HG03469 (cell line): ENCODE data around the gene TTBK1.

ENCODE experiments used
- ATAC-seq: cut with Tn5 transposase; IDR thresholded peaks from one replicate; pipeline ENCODE4 v1.9.1; 2021; ENCODE audit warnings: mild to moderate bottlenecking, moderate library complexity, moderate number of reproducible peaks; ENCODE audit not compliant: unreplicated experiment

Gene TTBK1

DNA sequence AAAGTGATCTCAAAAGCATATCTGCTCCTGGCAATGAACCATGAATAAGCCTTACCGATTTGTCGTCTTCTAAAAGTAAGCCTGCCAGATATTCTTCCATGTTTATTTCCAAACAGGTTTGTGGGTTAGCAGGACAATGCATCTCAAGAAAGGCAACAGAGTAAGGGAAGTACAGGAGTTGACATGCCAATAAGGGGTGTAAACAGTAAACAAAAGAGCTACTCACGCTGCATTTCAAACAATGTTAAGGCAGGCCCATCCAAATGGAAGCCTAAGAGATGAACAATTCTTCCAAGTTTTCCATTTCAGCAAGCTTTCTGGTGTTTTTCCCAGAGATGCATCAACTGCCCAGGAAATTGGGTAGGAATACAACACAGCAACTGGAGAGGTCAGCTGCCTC is 93.1 kb downstream of the TTBK1 start:
- ATAC-seq = no peak
